Activated T-helper 2 cell treated with anti-CD3 and anti-CD28 coated beads, Interferon-gamma antibody, Interleukin-2, Interleukin-4, amounts not matched to agents 10 μg/mL and 5 μg/mL and 100 μg/mL, durations not matched to agents 14 hours and 24 hours and 36 hours (primary cell): ENCODE results near the gene MRPS11. TPM values are rescaled to one million over a fixed set of nuclear protein-coding genes. Genes with fewer than 3 reads are reported as not detected.
"Not testable (repeated sequence)": the region's sequence is repeated elsewhere in the genome, so short reads cannot be mapped to it uniquely, and the experiment has no call there.

ENCODE experiments used
- DNase-seq: peaks from one replicate; pipeline ENCODE4 v3.0.0; 2021; ENCODE audit warnings: low spot score
- H3K27ac Mint-ChIP-seq: one replicate; pipeline ENCODE4 v1.8.0; 2021; ENCODE audit warnings: mixed read lengths
- H3K27me3 Mint-ChIP-seq: one replicate; pipeline ENCODE4 v1.8.0; 2021; ENCODE audit warnings: low read depth, mixed read lengths
- H3K36me3 Mint-ChIP-seq: one replicate; pipeline ENCODE4 v1.8.0; 2021; ENCODE audit warnings: low read depth, mixed read lengths
- H3K4me1 Mint-ChIP-seq: one replicate; pipeline ENCODE4 v1.8.0; 2021; ENCODE audit warnings: low read depth, mixed read lengths
- H3K4me3 Mint-ChIP-seq: one replicate; pipeline ENCODE4 v1.8.0; 2021; ENCODE audit warnings: low read depth, mild to moderate bottlenecking, moderate library complexity, mixed read lengths
- H3K9me3 Mint-ChIP-seq: one replicate; pipeline ENCODE4 v1.8.0; 2021; ENCODE audit warnings: mixed read lengths
- intact Hi-C: fragments of 100-400 bp; cut with micrococcal nuclease; formaldehyde crosslinking; loops from one replicate; pipeline ENCODE4 v1.15.1; 2023
- total RNA-seq: library from RNA; stranded (reverse); gene quantifications from 2 replicates; pipeline ENCODE4 v1.2.3, GENCODE V29; 2022

The MRPS11 gene
- total RNA-seq: 69.5 and 71.0 TPM in 2 replicates

DNA sequence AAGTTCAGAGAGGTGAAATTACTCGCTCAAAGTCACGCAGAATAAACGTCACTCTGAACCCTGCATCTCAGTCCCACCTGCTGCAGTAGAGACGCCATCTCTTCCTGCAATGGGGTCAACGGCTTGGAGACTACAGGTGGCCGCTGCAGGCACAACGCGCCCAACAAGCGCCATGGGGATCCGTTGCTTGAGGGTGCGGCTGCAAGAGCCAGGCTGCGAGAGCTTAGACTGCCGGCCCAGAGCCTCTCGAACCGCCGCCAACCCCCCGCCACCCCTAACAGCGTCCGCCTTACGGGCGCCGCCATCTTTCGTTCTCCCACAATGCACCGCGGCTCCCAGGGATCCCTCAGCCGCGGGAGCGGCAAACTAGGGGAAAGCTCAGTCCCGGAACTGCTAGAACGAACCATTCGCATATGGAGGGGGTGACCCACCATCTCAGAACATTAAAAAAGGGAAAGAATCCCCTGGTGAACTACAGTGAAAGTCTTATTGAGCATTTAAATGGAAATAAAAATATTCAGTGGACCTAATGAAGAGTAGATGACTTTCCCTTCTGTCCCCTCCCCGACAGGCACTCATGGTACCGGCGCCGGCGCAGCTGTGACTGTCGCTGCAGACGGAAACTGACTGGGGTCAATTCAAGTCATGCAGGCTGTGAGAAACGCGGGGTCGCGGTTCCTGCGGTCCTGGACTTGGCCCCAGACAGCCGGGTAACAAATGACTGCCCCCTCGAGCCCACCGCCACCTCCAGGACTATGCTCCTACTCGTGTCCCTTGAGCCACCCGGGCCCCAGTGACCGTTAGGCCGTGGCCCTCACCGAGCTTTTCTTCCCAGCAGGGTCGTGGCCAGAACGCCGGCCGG is at the start of gene MRPS11, which contains the start of gene MRPL46:
Gene MRPS11, plus strand, starts transcription at position 636 of the 862 bp plus-strand sequence. Its CDS starts 10 bp downstream, at position 646.
Gene MRPL46, minus strand, starts transcription at position 316 of the 862 bp plus-strand sequence. Its CDS starts 11 bp downstream, at position 305.
- Mint-ChIP-seq H3K27ac (peak within 1 kb of the TSS; percentile 94), H3K4me1 (peaks cover 26% of the 10 kb centered on the region), H3K27me3 (no peaks in the 10 kb centered on the region), H3K4me3 (peak within 1 kb of the TSS; percentile 96), H3K36me3 (peaks cover 42% of the 10 kb centered on the region), H3K9me3 (no peaks in the 10 kb centered on the region)
- DNase-seq: peak; percentile 86
- intact Hi-C loops: loop anchor here (1.0 to 5.0 kb wide), 4 partner anchors 79 to 1815 kb away; partner anchors contain the start of gene DET1

DNA sequence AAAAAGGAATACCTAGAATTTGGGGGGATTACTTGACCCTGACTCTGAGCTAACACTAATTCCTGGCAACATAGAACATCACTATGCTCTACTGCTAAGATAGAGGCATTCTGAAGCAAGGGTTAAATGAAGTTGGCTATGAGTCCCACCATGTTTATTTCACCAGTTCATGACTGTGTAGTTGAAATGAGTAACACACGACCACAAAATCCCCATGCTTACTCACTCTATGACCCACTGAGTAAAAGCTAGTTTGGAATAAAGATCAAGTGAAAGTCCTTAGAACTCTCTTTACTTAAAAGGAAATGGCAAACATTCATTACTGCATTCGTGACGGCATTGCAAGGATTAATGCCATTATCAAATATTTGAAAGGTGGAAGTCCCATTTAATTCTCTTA is 47.7 kb upstream of the MRPS11 start:
- Mint-ChIP-seq H3K36me3 (no peaks in the 10 kb centered on the region), H3K27ac (no peak overlapping the region), H3K27me3 (peaks cover 16% of the 10 kb centered on the region), H3K9me3 (no peaks in the 10 kb centered on the region), H3K4me3 (no peak overlapping the region), H3K4me1 (peaks cover 16% of the 10 kb centered on the region)
- DNase-seq: no peak
- intact Hi-C loops: loop anchor here (1.0 to 2.0 kb wide), 2 partner anchors 35 to 46 kb away; no protein-coding TSS in a partner anchor

DNA sequence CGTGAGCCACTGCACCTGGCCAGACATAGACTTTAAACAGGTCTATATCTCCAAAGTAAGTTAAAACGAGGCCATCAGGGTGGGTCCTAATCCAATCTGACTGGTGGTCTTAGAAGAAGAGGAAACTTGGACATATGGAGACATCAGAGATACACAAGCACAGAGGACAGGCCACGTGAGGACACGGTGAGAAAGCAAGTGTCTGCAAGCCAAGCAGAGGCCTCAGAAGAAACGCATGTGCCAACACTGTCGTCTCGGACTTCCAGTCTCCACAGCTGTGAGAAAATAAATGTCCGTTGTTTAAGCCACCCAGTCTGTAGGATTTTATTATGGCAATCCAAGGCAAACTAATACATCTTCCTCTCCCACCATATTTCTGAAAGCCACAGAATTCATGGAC is 44.2 kb upstream of the MRPS11 start:
- Mint-ChIP-seq H3K27ac (no peak overlapping the region), H3K9me3 (no peaks in the 10 kb centered on the region), H3K27me3 (peaks cover 17% of the 10 kb centered on the region), H3K4me3 (no peak overlapping the region), H3K4me1 (peaks cover 16% of the 10 kb centered on the region), H3K36me3 (no peaks in the 10 kb centered on the region)
- no peak for DNase-seq
- intact Hi-C loops: no loop called here

DNA sequence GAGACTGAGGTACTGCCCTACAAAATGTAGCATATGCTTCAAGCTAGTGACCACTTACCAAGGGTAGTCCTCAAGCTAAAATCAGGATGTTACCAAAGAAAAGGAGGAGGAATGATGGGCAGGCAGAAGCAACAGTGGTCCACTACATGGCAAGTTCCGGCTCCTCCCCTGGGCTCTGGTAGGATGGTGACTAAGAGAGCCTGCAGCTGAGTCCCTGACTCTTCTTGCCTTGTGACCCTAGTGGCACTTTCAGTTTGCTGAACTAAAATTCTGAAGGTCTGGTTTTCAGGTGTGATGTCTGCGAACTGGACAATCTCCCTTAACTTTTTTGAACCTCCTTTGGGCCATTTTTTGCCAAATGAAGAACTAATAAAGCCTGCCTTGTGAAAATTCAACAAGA is 41.2 kb upstream of the MRPS11 start:
- no peaks in the 10 kb centered on the region for H3K36me3 Mint-ChIP-seq
- H3K27me3 Mint-ChIP-seq: peaks cover 18% of the 10 kb centered on the region
- H3K4me1 Mint-ChIP-seq: no peaks in the 10 kb centered on the region
- no peak overlapping the region for H3K27ac Mint-ChIP-seq
- no peaks in the 10 kb centered on the region for H3K9me3 Mint-ChIP-seq
- H3K4me3 Mint-ChIP-seq: no peak overlapping the region
- no peak for DNase-seq
- intact Hi-C loops: no loop called here

DNA sequence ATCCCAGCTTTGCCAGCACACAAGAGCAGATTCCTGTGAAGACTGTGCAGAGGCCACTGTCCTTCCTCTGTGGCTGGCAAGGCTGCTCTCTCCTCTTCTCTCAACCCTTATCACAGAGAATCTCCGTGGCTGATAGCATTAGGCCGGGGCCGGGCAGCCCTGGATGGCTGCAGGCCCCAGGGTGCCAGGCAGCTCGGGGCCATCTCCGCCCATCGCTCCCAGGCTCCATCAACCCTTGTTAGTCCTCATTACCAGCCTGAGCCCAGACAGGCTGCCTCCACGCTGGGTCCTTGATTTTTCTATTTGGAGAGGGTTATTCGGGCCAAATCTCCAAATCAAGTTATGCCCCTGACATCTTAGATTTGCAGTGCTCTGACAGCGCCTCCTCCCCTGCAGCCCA is 39.5 kb upstream of the MRPS11 start:
- H3K27me3 Mint-ChIP-seq: peaks cover 18% of the 10 kb centered on the region

DNA sequence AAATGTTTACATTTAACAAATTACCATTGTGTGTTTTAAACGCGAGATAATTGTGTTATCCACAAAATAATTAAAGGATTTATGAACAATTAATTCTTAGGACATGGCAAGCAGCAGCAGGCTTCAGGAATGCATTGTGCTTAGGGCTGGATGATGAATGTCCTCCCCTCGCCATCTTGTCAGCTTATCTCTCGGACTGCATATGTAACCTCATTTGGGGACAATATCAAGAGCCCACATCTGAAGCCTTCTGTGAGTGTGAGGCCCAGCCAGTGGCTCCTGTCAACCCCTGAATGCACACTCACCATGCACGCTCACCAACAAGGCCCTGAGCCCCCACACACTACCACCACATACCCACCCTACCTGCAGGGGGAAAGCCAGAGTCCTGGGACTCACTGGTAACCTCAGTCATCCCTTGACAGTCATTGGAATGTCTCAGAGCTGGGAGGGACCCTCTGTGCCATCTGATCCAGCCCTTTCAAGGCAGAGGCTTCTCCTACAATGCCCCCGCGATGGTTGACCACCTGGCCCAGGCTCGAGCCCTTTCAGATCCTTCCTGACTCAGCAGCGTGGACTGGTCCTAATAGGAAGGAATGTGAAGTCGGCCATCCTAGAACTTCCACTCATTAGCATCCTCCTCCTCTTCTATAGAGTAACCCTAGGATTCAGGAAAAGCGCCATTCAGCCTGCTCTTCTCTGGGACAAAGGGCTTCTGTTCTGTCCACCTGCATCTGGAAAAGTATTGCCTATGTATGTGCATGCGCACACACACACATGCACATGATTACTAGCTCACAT is 38.5 kb upstream of the MRPS11 start:
- peaks cover 18% of the 10 kb centered on the region for H3K27me3 Mint-ChIP-seq
- H3K36me3 Mint-ChIP-seq: no peaks in the 10 kb centered on the region
- H3K9me3 Mint-ChIP-seq: no peaks in the 10 kb centered on the region
- no peak overlapping the region for H3K4me3 Mint-ChIP-seq
- no peaks in the 10 kb centered on the region for H3K4me1 Mint-ChIP-seq
- H3K27ac Mint-ChIP-seq: no peak overlapping the region
- intact Hi-C loops: no loop called here
- no peak for DNase-seq

More for the DNA sequence above, 39.5 kb upstream of the MRPS11 start:
- no peaks in the 10 kb centered on the region for H3K4me1 Mint-ChIP-seq
- DNase-seq: no peak
- no peak overlapping the region for H3K4me3 Mint-ChIP-seq
- H3K9me3 Mint-ChIP-seq: no peaks in the 10 kb centered on the region
- intact Hi-C loops: no loop called here
- H3K36me3 Mint-ChIP-seq: no peaks in the 10 kb centered on the region
- H3K27ac Mint-ChIP-seq: no peak overlapping the region

DNA sequence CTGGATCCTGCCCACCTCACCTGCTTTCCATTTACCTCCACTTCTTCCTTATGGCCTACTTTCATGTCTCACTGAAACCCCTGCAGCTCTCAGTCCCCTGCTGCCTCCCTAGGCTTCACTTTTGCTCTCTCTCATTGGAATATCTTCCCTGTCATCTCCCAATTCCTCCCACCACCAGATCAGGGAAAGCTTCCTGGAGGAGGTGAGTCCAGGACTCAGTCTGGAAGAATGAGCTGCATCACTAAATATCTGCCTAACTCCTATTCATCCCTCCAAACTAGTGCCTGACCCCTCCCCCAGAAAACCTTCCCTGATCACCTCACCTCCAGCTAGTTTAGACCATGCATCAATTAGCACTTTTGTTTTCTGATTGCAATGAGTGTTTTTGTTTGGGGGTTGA is 37.5 kb upstream of the MRPS11 start:
- H3K36me3 Mint-ChIP-seq: no peaks in the 10 kb centered on the region
- intact Hi-C loops: no loop called here
- H3K4me3 Mint-ChIP-seq: no peak overlapping the region
- peaks cover 20% of the 10 kb centered on the region for H3K27me3 Mint-ChIP-seq
- no peak for DNase-seq
- H3K9me3 Mint-ChIP-seq: no peaks in the 10 kb centered on the region
- no peak overlapping the region for H3K27ac Mint-ChIP-seq
- H3K4me1 Mint-ChIP-seq: no peaks in the 10 kb centered on the region

DNA sequence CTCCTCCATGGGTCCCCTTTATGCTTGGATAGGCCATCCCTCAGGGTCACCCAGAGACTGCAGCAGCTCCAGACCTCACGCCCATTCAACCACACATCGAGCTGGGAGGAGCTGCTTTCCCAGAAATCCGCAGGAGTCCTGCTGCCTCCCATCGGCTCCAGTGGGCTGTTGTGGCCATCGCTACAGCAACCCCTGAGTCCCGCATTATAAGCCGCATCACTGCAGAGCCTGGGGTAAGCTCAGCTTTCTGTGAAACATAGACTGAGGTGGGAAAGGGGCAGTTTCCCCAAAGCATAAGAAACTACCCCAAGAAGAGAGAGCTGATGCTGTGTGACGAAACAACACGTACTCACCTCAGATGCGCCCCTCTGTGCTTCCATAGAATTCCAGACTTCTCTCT is 36.1 kb upstream of the MRPS11 start:
- no peak overlapping the region for H3K27ac Mint-ChIP-seq
- no peaks in the 10 kb centered on the region for H3K36me3 Mint-ChIP-seq
- no peak for DNase-seq
- H3K9me3 Mint-ChIP-seq: no peaks in the 10 kb centered on the region
- no peaks in the 10 kb centered on the region for H3K4me1 Mint-ChIP-seq
- H3K27me3 Mint-ChIP-seq: peaks cover 22% of the 10 kb centered on the region
- no peak overlapping the region for H3K4me3 Mint-ChIP-seq
- intact Hi-C loops: no loop called here

DNA sequence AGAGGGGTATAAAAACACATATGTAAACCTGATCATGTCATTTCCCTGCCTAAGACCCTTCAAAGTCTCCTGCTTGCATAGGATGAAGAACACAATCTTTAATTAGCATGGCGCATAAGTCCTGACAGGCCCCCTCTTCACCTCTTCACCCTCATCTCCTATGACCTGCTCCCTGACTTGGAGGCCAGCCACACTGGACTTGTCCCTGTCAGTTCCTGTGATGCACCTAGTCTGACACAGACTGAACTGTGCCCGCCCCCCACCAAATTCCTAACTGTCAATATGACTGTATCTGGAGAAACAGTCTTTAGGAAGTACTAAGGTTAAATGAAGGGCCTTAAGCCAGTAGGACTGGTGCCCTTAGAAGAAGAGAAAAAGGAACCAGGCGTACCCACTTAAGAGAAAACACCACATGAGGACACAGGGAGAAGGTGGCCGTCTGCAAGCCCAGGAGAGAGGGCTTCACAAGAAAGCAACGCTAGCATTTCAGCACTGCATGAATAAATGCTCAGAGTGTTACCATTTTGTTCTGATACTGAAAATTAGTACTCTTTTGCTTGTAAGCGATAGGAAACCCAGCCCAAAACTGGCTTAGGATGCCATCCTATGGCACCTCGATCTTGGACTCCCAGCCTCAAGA is 34.3 kb upstream of the MRPS11 start:
- intact Hi-C loops: no loop called here
- Mint-ChIP-seq H3K36me3 (no peaks in the 10 kb centered on the region), H3K4me3 (no peak overlapping the region), H3K27me3 (peaks cover 16% of the 10 kb centered on the region), H3K9me3 (no peaks in the 10 kb centered on the region), H3K4me1 (no peaks in the 10 kb centered on the region), H3K27ac (no peak overlapping the region)
- no peak for DNase-seq

DNA sequence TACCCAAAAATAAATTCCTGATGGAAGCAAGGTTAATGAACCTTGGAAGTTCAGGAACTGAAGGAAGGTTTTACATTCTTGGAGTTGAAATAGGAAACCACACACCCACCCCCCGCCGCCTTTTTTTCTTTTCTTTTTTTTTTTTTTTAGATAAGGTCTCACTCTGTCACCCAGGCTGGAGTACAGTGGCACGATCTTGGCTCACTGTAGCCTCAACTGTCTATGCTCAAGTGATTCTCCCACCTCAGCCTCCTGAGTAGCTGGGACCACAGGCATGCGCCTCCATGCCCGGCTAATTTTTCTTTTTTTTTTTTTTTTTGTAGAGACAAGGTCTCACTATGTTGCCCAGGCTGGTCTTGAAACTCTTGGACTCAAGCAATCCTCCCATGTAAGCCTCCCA is 33.4 kb upstream of the MRPS11 start:
- H3K4me3 Mint-ChIP-seq, H3K9me3 Mint-ChIP-seq: not testable (repeated sequence)
- H3K27me3 Mint-ChIP-seq: peaks cover 13% of the 10 kb centered on the region

DNA sequence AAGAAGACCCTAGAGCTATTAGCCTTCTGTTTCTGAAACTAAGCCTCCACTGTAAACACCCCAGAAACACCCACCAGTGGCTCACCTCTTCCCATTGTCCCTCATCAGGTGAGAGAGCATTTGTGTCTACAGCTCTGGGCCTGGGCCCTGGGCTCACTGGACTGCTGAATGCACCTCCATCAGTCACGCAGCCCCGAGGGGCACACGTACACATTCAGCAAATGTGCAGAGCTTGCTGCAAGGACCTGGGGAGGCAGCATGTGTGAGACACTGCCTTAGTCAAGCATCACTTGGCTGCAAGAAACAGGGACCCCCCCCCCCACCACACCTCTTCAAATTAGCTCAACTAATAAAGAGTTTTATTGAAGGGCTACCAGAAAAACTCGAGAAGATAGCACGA is 29.3 kb upstream of the MRPS11 start:
- Mint-ChIP-seq H3K27ac (no peak overlapping the region), H3K36me3 (no peaks in the 10 kb centered on the region), H3K27me3 (peaks cover 18% of the 10 kb centered on the region), H3K4me1 (peaks cover 2% of the 10 kb centered on the region), H3K9me3 (peaks cover under 1% of the 10 kb centered on the region), H3K4me3 (no peak overlapping the region)
- intact Hi-C loops: no loop called here
- DNase-seq: no peak

More for the DNA sequence above, 33.4 kb upstream of the MRPS11 start:
- H3K36me3 Mint-ChIP-seq, H3K4me1 Mint-ChIP-seq, H3K27ac Mint-ChIP-seq, intact Hi-C loops, DNase-seq: not testable (repeated sequence)

DNA sequence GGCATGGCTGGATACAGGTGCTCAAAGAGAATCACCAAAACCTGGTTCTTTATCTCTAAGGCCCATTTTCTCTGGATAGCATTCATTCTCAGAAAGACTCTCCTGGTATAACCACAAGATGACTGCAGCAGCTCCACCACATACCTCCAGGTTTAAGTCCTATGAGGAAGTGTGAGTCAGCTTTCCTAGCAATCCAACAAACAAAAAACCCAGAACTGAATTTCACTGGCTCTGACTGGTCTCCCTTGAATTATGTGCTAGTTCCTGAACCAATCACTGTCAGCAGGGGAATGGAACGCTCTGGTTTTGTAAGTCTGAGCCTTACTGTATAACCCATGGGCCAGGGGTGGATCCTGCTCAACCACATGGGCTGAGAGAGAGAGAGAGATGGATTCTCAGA is 27.5 kb upstream of the MRPS11 start:
- DNase-seq: no peak
- Mint-ChIP-seq H3K27ac (no peak overlapping the region), H3K9me3 (peaks cover 11% of the 10 kb centered on the region), H3K4me1 (peaks cover 2% of the 10 kb centered on the region), H3K27me3 (peaks cover 27% of the 10 kb centered on the region), H3K4me3 (no peak overlapping the region), H3K36me3 (no peaks in the 10 kb centered on the region)
- intact Hi-C loops: no loop called here
